ENCODE data around the gene CLPSL1.

DNA sequence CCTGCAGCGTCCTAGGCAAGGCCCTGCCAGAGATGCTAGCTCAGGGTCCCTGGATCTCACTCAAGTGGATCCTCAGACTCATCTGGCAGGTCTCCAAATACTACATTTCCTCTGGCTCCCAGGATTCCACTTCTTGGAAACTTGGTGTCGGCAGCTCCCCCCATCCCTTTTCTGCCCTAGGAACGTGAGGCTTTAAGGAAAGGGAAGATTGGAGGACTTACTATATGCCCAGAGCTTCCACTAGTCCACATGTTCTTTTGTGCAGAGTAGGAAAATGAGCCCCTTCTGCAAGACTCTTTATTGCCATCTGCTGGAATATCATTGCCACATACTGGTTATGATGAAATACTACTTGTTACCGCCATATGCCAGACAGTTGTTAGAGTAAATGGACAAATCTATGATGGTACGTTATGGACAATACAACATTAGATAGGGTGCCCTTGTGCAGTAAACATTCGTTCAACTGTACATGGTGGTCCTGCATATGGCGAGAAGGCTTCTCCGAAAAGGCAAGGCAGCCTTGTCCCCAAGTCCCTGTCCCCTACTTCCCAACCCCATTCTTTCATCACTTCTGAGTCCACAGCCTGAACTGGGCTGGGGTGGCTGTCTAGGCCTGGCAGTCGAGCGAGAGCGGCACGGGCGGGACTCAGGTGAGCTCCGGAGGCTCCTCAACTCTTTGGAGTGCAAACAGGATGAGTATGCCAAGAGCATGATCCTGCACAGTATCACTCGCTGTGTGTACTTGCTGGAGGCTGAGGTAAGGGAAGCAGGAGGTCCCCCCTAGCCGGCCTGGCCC lies 43.2 kb upstream of the CLPSL1 start:
- TF ChIP-seq, protein P1, sequence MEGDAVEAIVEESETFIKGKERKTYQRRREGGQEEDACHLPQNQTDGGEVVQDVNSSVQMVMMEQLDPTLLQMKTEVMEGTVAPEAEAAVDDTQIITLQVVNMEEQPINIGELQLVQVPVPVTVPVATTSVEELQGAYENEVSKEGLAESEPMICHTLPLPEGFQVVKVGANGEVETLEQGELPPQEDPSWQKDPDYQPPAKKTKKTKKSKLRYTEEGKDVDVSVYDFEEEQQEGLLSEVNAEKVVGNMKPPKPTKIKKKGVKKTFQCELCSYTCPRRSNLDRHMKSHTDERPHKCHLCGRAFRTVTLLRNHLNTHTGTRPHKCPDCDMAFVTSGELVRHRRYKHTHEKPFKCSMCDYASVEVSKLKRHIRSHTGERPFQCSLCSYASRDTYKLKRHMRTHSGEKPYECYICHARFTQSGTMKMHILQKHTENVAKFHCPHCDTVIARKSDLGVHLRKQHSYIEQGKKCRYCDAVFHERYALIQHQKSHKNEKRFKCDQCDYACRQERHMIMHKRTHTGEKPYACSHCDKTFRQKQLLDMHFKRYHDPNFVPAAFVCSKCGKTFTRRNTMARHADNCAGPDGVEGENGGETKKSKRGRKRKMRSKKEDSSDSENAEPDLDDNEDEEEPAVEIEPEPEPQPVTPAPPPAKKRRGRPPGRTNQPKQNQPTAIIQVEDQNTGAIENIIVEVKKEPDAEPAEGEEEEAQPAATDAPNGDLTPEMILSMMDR (IDR thresholded peaks at IDR 0.05; ENCODE audit: low read length), result peak; percentile 91
- TF ChIP-seq EZH2 (IDR thresholded peaks at IDR 0.05; ENCODE audit: borderline replicate concordance, low read length), result no peak

All from OCI-LY1 (cell line).